GM19035 (cell line): ENCODE measurements around the gene TANGO2.

ENCODE experiments used
- ATAC-seq: cut with Tn5 transposase; IDR thresholded peaks from one replicate; pipeline ENCODE4 v1.9.1; 2021; ENCODE audit not compliant: unreplicated experiment

Gene TANGO2

GRCh38 chr22:20083157-20083890, 62.4 kb downstream of the TANGO2 start:
- no peak for ATAC-seq

GRCh38 chr22:20083891-20084546, 63.1 kb downstream of the TANGO2 start:
- no peak for ATAC-seq

GRCh38 chr22:20084547-20085413, 63.9 kb downstream of the TANGO2 start:
- no peak for ATAC-seq

GRCh38 chr22:20085651-20086050, 64.7 kb downstream of the TANGO2 start:
- ATAC-seq: no peak

GRCh38 chr22:20086101-20086599, 65.2 kb downstream of the TANGO2 start:
- no peak for ATAC-seq

- ATAC-seq: no peak
Observed at GRCh38 chr22:20086763-20087162, 65.9 kb downstream of the TANGO2 start.

GRCh38 chr22:20087319-20088262, 66.7 kb downstream of the TANGO2 start:
- no peak for ATAC-seq

GRCh38 chr22:20088263-20088648, 67.3 kb downstream of the TANGO2 start:
- ATAC-seq: no peak

GRCh38 chr22:20089226-20089976, 68.5 kb downstream of the TANGO2 start:
- ATAC-seq: no peak

- ATAC-seq: no peak
Observed at GRCh38 chr22:20089977-20090729, 69.2 kb downstream of the TANGO2 start.

- ATAC-seq: no peak
Observed at GRCh38 chr22:20090730-20091240, 69.9 kb downstream of the TANGO2 start.

- ATAC-seq: no peak
Observed at GRCh38 chr22:20091690-20092476, 71.0 kb downstream of the TANGO2 start.

- no peak for ATAC-seq
Observed at GRCh38 chr22:20092477-20092854, 71.6 kb downstream of the TANGO2 start.

- no peak for ATAC-seq
Observed at GRCh38 chr22:20093418-20094196, 72.7 kb downstream of the TANGO2 start.

GRCh38 chr22:20094197-20094807, 73.4 kb downstream of the TANGO2 start:
- ATAC-seq: no peak

- no peak for ATAC-seq
Observed at GRCh38 chr22:20095521-20095920, 74.6 kb downstream of the TANGO2 start.
